ENCODE data around the gene ELOVL6.

GRCh38 chr4:109998867-109999584, 199.4 kb downstream of the ELOVL6 start:
- no peak for TF ChIP-seq MYC (IDR thresholded peaks at IDR 0.05; ENCODE audit: low read depth, low read length)
- no peak for TF ChIP-seq POLR2A (IDR thresholded peaks at IDR 0.05; ENCODE audit: extremely low read depth, insufficient read length)
- TF ChIP-seq CTCF (IDR thresholded peaks at IDR 0.05; ENCODE audit: low read depth, low read length): peak; percentile 38
- no peak for TF ChIP-seq MAX (IDR thresholded peaks at IDR 0.05; ENCODE audit: low read depth, low read length)

All from NB4 (cell line).